NCI-H2029 (cell line): Measurements from ENCODE around the gene TNKS1BP1.

Experiments
- DNase-seq: peaks from one replicate; lab custom pipeline; 2025; lab: John Stamatoyannopoulos, UW

TNKS1BP1 gene

DNA sequence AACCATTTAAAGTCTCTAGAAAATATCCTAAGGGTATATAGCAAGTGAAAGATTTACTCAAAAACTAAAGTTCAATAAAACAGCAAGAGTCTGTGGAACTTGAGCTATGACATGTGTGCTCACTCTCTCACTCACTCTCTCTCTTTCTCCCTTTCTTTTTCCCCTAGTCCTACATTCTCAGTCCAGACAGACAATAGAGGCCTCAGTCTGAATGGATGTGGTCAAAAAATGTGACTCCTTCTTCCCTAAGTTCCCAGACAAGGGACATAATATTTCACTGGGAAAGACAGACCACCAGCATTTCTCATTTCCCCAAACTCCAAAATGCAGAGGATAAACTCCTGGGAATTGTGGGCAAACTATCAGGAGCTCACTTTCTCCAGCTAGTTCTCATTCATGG is 70.1 kb downstream of the TNKS1BP1 start:
- no peak for DNase-seq

DNA sequence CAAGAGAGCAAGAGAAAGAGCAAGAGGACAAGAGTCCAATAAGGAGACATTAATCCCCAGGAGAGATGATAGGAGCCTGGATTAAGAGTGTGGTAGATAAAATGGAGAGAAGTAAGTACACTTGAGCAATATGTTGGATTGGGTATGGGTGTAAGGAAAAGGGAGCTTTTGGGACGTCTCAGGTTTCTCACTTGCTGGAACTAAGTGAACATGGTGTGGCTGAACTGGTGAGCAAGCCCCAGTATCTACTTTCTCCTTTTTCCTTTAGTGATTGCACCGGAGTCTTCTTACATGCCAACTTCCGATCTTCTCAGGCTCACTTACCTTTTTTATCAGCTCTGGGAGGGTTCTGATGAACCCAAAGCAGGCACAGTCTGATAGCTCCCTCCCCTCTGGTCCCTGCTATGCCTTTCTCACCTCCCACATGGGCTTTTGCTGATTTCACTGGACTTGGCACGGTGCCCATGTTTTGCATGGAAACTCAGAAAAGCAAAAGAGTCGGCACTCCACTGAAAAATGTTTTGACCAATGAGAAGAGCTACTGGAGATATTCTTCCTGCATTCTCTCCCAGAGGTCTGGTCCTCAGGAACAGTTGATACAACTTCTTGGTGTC is 73.2 kb downstream of the TNKS1BP1 start:
- no peak for DNase-seq

DNA sequence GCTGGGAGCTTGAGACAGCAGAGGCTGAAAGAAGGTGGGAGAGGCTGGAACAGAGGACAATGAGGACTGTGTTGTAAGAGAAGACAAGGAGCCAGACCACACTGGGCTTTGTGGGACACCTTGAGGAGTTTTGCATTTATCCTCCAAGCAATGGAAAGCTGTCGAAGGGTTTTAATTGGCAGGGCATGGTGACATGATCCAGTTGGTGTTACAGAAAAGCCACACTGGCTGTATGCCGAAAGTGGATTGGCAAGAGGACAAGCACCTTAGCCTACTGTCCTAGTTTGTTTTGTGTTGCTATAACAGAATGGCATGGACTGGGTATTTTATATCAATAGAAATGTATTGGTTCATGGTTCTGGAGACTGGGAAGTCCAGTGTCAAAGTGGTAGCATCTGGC is 73.7 kb downstream of the TNKS1BP1 start:
- no peak for DNase-seq
